ENCODE measurements around the gene HDAC11.
A peak's percentile ranks its signal among the peaks of the same experiment; 100 is the strongest.
"Not testable (repeated sequence)": the region's sequence is repeated elsewhere in the genome, so short reads cannot be mapped to it uniquely, and the experiment has no call there.

Gene HDAC11

GRCh38 chr3:13479582-13480339 is at the start of gene HDAC11:
Gene HDAC11, plus strand, starts transcription at chr3:13480306. Its CDS starts 42 bp downstream, at chr3:13480348.
- peak; percentile 91 for DNase-seq

- DNase-seq = not testable (repeated sequence)
Observed at GRCh38 chr3:13430411-13430875, 49.7 kb upstream of the HDAC11 start.

- DNase-seq = no peak
Observed at GRCh38 chr3:13432093-13432492, 48.0 kb upstream of the HDAC11 start.

- DNase-seq = no peak
Observed at GRCh38 chr3:13433912-13434311, 46.2 kb upstream of the HDAC11 start.

- DNase-seq = not testable (repeated sequence)
Observed at GRCh38 chr3:13436213-13436612, 43.9 kb upstream of the HDAC11 start.

- DNase-seq = no peak
Observed at GRCh38 chr3:13440204-13440817, 39.8 kb upstream of the HDAC11 start.

- DNase-seq = not testable (repeated sequence)
Observed at GRCh38 chr3:13442882-13443281, 37.2 kb upstream of the HDAC11 start.

- peak; percentile 69 for DNase-seq
Observed at GRCh38 chr3:13451301-13451673, 28.8 kb upstream of the HDAC11 start.

- DNase-seq = peak; percentile 36
Observed at GRCh38 chr3:13452490-13453335, 27.4 kb upstream of the HDAC11 start.

GRCh38 chr3:13455644-13456043 is 24.5 kb upstream of the HDAC11 start:
- no peak for DNase-seq

GRCh38 chr3:13457593-13457992 is 22.5 kb upstream of the HDAC11 start:
- DNase-seq = no peak

GRCh38 chr3:13459605-13460340 is 20.3 kb upstream of the HDAC11 start:
- no peak for DNase-seq

GRCh38 chr3:13460341-13460736 is 19.8 kb upstream of the HDAC11 start:
- no peak for DNase-seq

- DNase-seq = peak; percentile 28
Observed at GRCh38 chr3:13461169-13462124, 18.7 kb upstream of the HDAC11 start.

GRCh38 chr3:13462125-13462629 is 17.9 kb upstream of the HDAC11 start:
- DNase-seq = no peak

- DNase-seq = no peak
Observed at GRCh38 chr3:13462822-13463221, 17.3 kb upstream of the HDAC11 start.

- no peak for DNase-seq
Observed at GRCh38 chr3:13463618-13464400, 16.3 kb upstream of the HDAC11 start.

GRCh38 chr3:13465236-13465873 is 14.8 kb upstream of the HDAC11 start:
- no peak for DNase-seq

GRCh38 chr3:13466781-13467180 is 13.3 kb upstream of the HDAC11 start:
- no peak for DNase-seq

Measured in NCI-H510A treated with DMSO at 0.1 percent for 48 hours (cell line).